ENCODE results near the gene PICK1. TPM values are rescaled to one million over a fixed set of nuclear protein-coding genes. Genes with fewer than 3 reads are reported as not detected.

Gene PICK1
- total and polyA plus RNA-seq, 11 donors: 18.8 to 41.5 (median 22.8) TPM

GRCh38 chr22:38066381-38067027, 9.3 kb downstream of the PICK1 start:
- WGBS, 4 donors: 79 to 86% (median 83%) methylated on average over 13 of the region's 13 CpGs
- ATAC-seq (no peak), DNase-seq (peak in 1 of 5 donors; percentile 44)
- Histone ChIP-seq H3K36me3 (peaks cover 0 to 56% (median 24%) of the 10 kb centered on the region in 9 donors), H3K27ac (peak overlapping the region in 1 of 12 donors; percentile 34), H3K4me3 (no peak overlapping the region), H3K27me3 (no peaks in the 10 kb centered on the region), H3K4me1 (peaks cover 0 to 47% (median 29%) of the 10 kb centered on the region in 12 donors), H3K9me3 (no peaks in the 10 kb centered on the region)
- intact Hi-C loops (cut with DNase I): loop anchor here in 3 of 10 donors (5.0 to 10.0 kb wide), 4 partner anchors 168 to 608 kb away; partner anchors contain the start of gene DMC1 (in 1 of the 3)
- TF ChIP-seq POLR2A (IDR thresholded peaks at IDR 0.05) (no peak), CTCF (IDR thresholded peaks at IDR 0.05) (no peak)

- Histone ChIP-seq H3K27me3 (no peaks in the 10 kb centered on the region), H3K36me3 (peaks cover 0 to 61% (median 28%) of the 10 kb centered on the region in 9 donors), H3K27ac (peak overlapping the region in 1 of 12 donors; percentile 34), H3K9me3 (no peaks in the 10 kb centered on the region), H3K4me1 (peaks cover 0 to 47% (median 29%) of the 10 kb centered on the region in 12 donors), H3K4me3 (no peak overlapping the region)
- TF ChIP-seq POLR2A (IDR thresholded peaks at IDR 0.05): no peak
- TF ChIP-seq CTCF (IDR thresholded peaks at IDR 0.05): no peak
- DNase-seq: peak in 2 of 5 donors; percentile 27 to 37
- intact Hi-C loops (cut with DNase I): loop anchor here in 3 of 10 donors (5.0 to 10.0 kb wide), 4 partner anchors 168 to 608 kb away; partner anchors contain the start of gene DMC1 (in 1 of the 3)
- ATAC-seq: no peak
- 37 to 54% (median 46%) methylated on average over 8 of the region's 8 CpGs for WGBS, 4 donors
Measured at GRCh38 chr22:38067028-38067415, 9.8 kb downstream of the PICK1 start.

- no peaks in the 10 kb centered on the region for H3K9me3 ChIP-seq
- TF ChIP-seq POLR2A (IDR thresholded peaks at IDR 0.05): no peak
- no peak for TF ChIP-seq CTCF (IDR thresholded peaks at IDR 0.05)
- H3K27me3 ChIP-seq: no peaks in the 10 kb centered on the region
- WGBS, 4 donors: 78 to 82% (median 80%) methylated on average over 13 of the region's 13 CpGs
- intact Hi-C loops (cut with DNase I): loop anchor here in 3 of 10 donors (5.0 to 10.0 kb wide), 4 partner anchors 167 to 607 kb away; partner anchors contain the start of gene DMC1 (in 1 of the 3)
- H3K36me3 ChIP-seq: peaks cover 0 to 68% (median 33%) of the 10 kb centered on the region in 9 donors
- peaks cover 0 to 47% (median 29%) of the 10 kb centered on the region in 12 donors for H3K4me1 ChIP-seq
- DNase-seq (peak in 1 of 5 donors; percentile 58), ATAC-seq (no peak)
- peak overlapping the region in 1 of 12 donors; percentile 36 for H3K4me3 ChIP-seq
- peak overlapping the region in 10 of 12 donors; percentile 75 to 91 (median 86) for H3K27ac ChIP-seq
Measured at GRCh38 chr22:38067761-38068360, 10.7 kb downstream of the PICK1 start.
